ENCODE measurements around the gene ASIC1.

The ASIC1 gene

DNA sequence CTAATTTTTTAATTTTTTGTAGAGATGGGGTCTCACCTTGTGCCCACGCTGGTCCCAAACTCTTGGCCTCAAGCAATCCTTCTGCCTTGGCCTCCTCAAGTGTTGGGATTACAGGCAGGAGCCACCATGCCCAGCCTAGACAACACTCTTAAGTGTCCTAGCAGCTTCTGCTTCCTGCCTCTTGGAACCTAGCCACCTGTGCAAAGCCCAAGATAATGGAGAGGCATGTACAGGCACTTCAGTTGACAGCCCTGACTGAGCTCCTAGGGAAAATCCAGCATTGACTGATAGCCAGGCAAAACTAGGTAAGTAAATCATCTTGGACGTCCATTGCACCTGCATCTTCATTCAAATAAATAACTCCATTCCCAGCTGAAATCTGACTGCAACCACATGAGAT is 70.2 kb downstream of the ASIC1 start:
- TF ChIP-seq, protein P1, sequence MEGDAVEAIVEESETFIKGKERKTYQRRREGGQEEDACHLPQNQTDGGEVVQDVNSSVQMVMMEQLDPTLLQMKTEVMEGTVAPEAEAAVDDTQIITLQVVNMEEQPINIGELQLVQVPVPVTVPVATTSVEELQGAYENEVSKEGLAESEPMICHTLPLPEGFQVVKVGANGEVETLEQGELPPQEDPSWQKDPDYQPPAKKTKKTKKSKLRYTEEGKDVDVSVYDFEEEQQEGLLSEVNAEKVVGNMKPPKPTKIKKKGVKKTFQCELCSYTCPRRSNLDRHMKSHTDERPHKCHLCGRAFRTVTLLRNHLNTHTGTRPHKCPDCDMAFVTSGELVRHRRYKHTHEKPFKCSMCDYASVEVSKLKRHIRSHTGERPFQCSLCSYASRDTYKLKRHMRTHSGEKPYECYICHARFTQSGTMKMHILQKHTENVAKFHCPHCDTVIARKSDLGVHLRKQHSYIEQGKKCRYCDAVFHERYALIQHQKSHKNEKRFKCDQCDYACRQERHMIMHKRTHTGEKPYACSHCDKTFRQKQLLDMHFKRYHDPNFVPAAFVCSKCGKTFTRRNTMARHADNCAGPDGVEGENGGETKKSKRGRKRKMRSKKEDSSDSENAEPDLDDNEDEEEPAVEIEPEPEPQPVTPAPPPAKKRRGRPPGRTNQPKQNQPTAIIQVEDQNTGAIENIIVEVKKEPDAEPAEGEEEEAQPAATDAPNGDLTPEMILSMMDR (IDR thresholded peaks at IDR 0.05; ENCODE audit: control extremely low read depth, extremely low read depth, low read depth, missing control alignments) = no peak
- CTCF ChIA-PET = interaction anchor here (0.7 to 15.5 kb wide), 9 partner anchors 12 to 187 kb away, joined by 3 to 296 read pairs (median 3); partner anchors contain the start of gene COX14

DNA sequence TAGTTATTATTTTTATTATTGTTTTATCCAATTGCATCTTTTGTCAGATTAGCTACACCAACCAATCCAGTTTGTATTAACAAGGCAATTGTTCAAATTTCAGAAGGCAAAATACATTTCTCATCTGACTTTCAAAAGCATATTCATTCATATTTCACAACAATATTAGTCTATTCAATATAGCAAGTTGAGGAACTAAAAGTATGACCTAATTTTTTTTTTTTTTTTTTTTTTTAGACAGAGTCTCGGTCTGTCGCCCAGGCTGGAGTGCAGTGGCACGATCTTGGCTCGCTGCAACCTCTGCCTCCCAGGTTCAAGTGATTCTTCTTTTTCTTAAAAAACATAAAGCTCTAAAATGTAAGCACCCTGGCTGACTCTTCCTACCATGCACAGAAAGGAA is 71.9 kb downstream of the ASIC1 start:
- TF ChIP-seq, protein P1 (IDR thresholded peaks at IDR 0.05; ENCODE audit: control extremely low read depth, extremely low read depth, low read depth, missing control alignments) = no peak
- POLR2A ChIA-PET = interaction anchor here (0.7 to 3.9 kb wide), 2 partner anchors 17 to 263 kb away, joined by 4 to 16 read pairs; partner anchors contain the start of gene COX14
- CTCF ChIA-PET = interaction anchor here (1.3 to 15.5 kb wide), 5 partner anchors 14 to 47 kb away, joined by 3 to 296 read pairs (median 6); partner anchors contain the start of gene COX14
- no peak for DNase-seq (ENCODE audit: extremely low spot score)

More for the DNA sequence above, 70.2 kb downstream of the ASIC1 start:
- POLR2A ChIA-PET = interaction anchor here (0.6 to 1.7 kb wide), 2 partner anchors 15 to 115 kb away, joined by 3 to 7 read pairs; partner anchors contain the start of gene COX14
- no peak for DNase-seq (ENCODE audit: extremely low spot score)

DNA sequence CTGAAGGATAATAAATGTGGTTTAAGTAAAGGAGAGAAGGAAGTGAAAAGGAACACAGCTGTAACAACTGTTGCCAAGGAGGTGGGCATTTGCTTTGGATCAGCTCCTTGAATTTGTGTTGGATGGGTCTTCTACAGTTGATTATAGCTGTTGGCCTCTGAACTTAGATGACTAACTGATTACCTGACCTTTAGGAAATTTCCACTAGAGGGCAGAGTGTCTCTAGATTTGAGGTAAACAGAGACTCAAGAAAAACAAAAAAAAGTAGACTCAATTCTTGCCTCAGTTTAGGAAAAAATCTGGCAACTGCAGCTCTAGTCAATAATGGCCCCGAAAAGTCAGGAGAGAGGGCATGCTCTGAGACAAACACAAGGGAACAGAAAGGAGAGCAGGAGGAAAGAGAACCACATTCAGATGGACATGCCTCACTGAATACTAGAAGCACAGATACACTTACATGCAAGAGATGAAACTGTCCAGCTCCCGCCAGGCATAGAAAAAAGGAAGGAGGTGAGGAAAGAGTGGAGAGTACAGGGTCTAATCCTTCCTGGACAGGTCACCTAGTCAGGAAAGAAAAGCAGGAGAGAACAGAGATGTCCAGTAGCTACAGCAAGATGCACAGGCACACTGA is 75.2 kb downstream of the ASIC1 start:
- ChIA-PET CTCF (interaction anchor here (0.7 to 15.5 kb wide), 35 partner anchors 10 to 372 kb away, joined by 3 to 296 read pairs (median 4); partner anchors contain the start of genes CERS5, COX14, DIP2B and GPD1), POLR2A (interaction anchor here (3.9 kb wide), 1 partner anchor 20 kb away, joined by 16 read pairs; the partner anchor contains the start of gene COX14)
- TF ChIP-seq, protein P1 (IDR thresholded peaks at IDR 0.05; ENCODE audit: control extremely low read depth, extremely low read depth, low read depth, missing control alignments) = peak; percentile 59
- peak; percentile 42 for DNase-seq (ENCODE audit: extremely low spot score)
